Smooth muscle cell of the brain vasculature (primary cell): Measurements from ENCODE around the gene S100A12.
"Not testable (repeated sequence)": the region's sequence is repeated elsewhere in the genome, so short reads cannot be mapped to it uniquely, and the experiment has no call there.

Experiments used
- DNase-seq: peaks from one replicate; pipeline ENCODE4 v3.0.0-alpha.2; 2012; ENCODE audit warnings: low read depth, low spot score

Gene S100A12

DNA sequence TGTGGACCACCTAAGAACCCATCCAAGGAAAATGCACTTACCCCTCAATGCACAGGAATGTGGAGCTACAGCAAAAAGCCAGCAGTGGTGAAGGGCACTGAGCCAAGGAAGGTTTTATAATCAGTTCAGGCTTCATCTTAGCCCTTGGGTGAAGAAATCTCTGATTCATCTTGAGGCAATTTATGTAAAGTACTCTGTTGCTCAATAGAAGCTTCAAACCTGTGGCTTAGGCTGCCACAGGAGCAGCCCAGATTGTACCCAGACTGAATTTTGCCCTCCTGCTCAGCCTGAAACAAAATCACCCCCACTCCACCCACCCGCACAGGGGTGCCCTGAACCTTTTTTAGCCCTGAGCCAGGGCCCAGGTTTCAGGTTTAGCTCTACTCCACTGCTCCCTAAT is at the start of gene S100A12:
TSS of gene S100A12 (minus strand) at position 111 of the 400 bp plus-strand sequence. CDS start 1,029 bp downstream, outside the sequence.
- DNase-seq: no peak

DNA sequence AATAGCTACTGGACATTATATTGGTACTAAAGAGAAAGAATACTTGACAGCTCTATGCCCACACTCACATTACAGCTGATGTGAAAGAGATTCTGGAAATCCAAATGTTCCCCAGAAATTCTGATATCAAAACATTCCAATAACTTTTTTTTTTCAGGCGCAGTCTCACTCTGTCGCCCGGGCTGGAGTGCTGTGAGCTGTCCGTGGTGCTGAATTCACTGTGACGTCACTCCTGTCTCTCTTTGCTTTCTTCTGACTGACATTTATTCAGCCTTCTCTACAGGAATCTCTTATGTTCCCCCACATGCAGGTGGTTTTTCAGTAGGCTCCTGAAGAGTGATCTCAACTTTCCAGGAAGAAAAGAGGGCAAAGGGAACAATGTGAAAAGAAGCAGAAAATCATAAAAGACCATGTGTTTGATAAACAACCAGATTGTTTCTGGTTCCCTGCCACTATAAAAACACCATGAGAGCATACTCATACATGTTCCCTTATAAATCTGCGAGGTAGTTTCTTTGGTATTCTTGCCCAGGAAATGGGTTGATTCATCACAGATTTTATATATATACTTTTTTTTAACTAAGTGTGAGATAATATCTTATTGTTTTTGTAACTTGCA is 47.1 kb upstream of the S100A12 start:
- peak; percentile 7 for DNase-seq

DNA sequence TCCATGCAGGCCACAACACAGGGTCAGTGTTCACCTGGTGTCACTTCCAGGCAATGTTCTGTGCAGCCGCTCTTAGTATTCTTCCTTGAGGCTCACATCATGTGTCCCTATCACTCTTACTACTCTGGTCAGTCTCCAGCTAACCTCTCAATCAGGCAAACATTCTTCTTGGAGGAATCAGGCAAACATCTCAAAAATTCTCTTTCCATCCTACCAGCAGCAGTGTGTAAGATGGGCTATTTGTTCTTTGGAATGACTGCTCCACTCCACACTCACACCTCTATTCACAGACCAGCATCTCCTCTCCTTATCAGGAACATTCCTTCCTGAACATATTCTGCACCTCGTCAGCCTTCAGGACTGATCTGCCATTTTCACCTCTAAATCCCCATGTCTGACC is 44.9 kb upstream of the S100A12 start:
- no peak for DNase-seq

DNA sequence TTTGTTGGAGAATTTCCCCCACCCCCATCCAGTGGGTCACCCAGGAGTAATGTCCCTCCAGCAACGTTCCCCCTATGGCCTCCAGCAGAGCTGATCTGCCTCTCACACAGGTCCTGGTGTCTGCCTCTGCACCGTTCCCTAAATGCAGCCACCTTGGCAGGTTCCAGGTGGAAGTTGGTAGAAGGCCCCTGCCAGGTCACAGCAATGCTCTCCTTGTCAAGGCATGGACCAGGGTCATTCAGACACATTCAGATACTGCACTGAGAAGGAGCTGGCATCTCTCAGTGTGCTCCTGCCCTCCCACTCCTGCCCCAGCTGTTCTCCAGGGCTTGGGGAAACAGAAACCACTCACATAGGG is 44.0 kb upstream of the S100A12 start:
- DNase-seq: not testable (repeated sequence)

DNA sequence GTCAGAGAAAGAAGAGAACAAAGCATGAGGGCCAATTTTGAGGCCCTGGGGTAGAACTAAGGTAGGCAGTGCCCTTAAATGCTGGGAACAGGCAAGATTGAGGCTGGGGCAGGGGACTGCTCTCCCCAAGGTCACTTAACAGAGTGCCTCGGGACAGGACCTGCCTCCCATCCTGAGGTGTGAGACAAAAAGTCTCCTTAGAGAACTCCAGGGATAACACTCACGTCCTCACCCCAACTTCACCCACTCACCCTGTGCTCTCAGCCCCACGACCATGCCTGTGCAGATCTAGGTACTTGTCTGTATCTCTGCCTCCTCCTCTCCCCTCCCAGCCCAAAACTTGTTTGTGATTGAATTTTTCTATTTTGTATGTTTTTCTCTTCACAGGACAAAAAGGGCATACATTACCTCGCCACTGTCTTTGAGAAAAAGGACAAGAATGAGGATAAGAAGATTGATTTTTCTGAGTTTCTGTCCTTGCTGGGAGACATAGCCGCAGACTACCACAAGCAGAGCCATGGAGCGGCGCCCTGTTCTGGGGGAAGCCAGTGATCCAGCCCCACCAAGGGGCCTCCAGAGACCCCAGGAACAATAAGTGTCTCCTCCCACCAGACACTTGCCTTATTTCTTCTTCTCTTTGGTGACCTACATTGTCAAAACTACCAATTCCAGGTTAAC is 43.5 kb upstream of the S100A12 start:
- not testable (repeated sequence) for DNase-seq

DNA sequence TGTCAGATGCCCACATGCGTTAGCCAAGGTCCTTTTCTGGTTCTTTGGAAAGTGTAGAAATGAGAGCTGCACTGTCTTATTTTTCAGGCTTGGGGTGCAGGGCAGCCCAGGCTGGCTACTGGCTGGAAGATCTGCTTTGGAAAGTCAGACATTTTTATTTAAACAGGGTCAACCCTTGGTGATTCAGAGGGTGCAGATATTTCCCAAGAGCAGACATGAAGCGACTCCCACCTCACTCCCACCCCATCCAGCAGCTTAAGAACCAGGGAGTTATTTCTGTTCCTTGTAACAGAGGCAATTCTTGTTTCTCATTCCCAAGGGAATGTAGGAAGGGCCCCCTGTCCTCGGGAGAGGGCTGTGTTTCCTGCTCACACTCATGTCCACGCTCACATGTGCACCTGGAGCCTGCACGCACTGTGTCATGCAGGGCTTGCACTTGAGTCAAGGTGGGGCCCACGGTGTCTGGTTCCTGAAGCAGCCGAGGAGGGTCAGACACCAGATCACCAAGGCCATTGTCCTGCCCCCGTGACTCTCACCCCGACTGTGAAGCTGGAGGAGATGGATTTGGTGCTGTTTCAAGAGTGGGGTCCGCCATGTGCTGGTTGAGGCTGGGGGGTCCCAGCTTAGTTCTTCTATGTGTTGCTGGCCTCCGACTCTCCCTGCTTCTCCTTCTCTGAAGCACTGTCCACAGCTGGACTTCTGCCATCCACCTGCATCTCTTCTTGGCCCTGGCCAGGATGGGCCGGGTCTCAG is 41.9 kb upstream of the S100A12 start:
- no peak for DNase-seq

DNA sequence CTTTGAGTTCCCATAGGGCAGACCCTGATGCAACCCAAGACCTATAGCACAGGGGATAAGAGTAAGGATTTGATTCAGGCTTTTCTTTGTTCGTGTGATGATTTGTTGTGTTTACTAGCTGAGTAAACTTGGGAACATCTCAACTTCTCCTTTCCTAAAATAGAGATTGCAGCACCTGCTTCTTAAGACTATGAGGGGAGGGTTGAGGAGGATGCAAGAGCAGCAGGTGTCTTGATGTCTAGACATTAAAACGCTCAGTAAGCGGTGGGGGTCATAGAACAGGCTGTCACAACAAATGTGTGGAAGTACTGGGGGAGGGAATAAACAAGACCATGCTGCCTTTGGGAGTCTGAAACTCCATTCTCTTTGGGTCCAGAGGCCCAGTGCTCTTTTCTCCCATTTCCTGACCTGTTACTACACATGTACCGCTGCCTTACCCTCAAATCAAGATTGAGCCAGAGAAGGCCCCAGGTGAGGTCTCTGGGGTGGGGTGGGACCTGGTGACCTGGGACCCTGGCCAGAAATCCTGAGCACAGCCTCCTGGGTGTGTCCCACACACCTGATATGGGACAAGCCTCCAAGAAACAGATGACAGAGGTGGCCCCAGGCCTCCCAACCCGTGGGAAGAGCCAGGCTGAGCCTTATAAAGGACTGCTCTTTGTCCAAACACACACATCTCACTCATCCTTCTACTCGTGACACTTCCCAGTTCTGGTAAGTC is 40.6 kb upstream of the S100A12 start, which contains the start of gene S100A7A:
TSS of gene S100A7A (plus strand) at position 671 of the 721 bp plus-strand sequence. CDS start 1,563 bp downstream, outside the sequence.
- no peak for DNase-seq

DNA sequence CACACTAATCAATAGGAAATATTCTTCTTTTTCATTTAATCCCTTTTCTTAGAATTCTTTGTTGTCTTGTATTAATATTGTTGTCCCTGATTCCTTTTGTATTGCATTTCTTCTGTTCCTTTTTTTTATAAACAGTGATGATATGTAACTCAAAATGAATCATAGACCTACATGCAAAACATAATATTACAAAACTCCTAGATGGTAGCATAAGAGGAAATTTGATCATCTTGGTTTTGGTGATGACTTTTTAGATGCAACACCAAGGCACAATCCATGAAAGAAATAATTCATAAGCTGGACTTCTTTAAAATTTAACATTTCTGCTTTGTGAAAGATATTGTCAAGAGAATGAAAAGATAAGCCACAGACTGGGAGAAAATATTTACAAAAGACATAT is 38.5 kb upstream of the S100A12 start:
- not testable (repeated sequence) for DNase-seq

DNA sequence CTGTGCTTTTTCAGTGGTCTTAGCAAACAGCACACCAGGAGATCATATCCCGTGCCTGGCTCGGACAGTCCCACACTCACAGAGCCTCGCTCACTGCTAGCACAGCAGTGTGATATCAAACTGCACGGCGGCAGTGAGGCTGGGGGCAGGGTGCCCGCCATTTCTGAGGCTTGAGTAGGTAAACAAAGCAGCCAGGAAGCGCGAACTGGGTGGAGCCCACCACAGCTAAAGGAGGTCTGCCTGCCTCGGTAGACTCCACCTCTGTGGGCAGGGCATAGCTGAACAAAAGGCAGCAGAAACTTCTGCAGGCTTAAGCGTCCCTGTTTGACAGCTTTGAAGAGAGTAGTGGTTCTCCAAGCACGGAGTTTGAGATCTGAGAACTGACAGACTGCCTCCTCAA is 31.9 kb upstream of the S100A12 start:
- not testable (repeated sequence) for DNase-seq

DNA sequence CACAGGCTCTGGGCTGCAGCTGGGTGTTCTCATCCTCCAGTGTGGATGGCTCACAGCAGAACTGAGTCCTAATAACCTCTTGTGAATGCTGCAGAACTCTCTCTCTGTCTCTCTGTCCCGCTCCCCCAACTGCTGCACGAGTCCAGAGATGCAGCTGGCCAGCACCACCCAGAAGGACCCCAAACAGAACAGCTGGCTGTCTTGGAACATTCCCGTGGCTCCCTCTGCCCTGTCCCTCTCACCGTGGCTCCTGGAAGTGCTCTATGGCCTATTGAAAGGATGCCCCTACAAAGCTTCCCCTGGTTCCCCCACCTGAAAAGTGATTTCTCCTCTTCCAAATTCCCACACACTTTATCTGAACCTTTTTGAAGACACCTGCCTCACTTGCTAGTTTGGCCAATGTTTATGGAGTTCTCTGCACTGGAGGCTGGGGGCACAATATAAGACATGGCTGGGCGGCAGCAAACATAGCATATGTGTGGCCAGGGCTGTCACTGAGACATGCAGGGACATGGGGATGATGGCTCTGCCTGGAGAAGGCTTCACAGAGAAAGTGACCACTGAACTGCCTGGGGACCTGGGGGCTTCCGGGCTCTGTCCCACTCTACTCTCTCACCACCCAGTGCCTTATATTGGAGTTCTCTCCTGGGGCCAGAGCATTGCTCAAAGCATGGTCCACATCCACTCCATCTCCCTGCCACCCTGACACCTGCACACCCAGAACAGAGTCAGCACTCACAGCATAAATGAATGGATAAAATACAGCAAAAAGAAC is 30.6 kb upstream of the S100A12 start:
- DNase-seq: not testable (repeated sequence)

DNA sequence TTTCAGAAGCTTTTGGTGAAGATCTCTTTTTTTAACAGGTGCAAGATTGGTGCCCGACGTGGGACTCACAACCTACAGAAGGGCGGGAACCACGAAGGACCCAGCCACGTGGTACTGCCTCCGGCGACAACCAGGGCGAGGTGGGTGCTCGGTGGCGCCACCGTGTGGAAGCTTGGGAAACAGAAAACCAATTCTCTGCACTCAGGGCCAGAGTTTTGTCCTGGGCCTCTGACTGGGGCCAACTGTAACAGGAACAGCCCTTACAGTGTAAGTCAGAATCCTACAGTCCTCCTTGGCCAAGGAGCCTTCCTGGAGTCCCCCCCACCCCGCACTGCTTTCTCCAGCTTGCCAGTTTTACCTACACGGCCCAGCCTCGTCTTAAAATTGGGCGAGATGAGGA is 29.3 kb upstream of the S100A12 start:
- DNase-seq: no peak

DNA sequence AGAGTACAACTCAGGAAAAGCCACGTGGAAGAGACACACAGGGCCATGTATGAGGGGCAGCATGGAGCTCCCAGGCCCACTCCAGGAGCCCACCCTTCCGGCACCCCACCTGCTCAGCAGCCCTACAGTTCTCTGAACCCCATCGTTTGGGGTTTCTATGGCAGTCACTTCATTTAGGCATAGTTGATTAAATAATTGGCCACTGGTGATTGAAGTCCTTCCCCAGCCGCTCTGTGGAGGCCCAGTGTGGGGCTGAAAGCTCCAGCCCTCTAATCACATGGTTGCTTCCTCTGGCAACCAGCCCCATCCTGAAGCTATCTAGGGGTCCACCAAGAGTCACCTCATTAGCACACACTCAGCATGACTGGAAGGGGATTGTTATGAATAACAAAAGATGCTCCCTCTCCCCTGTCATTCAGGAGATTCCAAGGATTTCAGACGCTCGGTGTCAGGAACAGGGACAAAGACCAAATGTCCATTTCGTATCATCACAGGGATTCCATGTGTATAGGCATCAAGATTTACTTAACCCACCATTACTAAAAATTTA is 28.7 kb upstream of the S100A12 start:
- no peak for DNase-seq

DNA sequence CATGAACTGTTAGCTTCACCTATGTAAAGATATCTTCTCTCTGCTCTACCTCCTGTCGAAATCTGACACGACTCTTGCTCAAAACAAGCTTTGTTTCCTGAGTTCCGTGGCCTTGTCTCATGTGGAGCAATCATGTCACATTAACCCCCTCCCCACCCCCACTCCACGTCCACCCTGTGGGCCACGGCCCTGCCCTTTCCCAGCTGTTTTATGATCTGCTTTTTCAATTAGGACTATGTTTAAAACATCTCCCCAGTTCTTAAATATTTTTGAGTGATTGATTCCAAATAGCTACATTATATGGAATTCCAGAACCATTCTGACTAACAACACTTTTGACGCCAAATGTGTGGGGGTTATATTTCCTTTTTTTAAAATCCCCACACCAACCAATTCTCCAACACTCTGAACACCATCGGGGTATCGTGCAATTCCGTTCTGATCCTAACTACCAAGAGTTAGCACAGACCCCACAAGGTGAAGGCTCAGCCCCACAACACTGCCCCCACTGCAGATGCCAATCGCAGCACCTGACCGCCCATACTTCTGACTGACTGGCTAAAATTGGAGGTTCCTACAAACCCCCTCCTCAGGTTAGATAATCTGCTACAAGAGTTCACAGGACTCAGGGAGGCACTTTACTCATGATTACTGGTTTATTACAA is 28.1 kb upstream of the S100A12 start:
- no peak for DNase-seq

DNA sequence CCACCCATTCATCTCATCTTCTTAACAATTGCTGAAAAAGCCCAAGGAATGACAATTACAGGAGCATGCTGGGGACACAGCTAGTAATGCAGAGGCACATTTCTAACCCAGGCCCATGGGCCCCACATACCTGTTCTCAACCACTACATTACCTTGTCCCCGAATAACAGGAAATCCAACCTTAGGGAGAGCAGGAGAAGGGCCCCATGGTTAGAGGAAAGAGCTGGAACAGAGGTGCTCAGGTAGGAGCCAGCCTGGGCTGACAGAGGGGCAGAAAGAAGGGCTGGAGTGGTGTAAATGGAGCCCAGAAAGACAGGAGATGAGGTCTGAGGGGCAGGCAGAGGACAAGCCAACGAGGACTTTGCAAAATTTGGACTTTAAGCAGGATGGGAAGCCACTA is 26.8 kb upstream of the S100A12 start:
- DNase-seq: no peak

DNA sequence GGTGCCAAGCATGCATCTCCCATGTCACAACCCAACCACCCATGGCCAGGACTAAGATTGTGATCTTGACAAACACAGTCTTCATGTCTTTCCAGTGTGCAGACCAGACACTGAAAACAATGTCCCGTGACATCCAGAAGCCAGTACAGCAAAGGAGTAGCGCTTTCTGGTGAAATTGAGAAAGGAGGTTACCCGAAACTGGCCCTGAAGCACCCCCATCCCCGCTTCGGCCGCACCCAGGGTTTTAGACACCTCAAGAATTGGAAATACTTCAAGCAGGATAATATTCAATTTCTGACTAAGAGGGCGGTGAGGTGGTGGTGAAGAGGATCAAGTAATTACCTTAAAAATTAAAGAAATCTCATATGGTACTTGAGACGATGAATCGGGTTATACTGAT is 26.0 kb upstream of the S100A12 start:
- no peak for DNase-seq

DNA sequence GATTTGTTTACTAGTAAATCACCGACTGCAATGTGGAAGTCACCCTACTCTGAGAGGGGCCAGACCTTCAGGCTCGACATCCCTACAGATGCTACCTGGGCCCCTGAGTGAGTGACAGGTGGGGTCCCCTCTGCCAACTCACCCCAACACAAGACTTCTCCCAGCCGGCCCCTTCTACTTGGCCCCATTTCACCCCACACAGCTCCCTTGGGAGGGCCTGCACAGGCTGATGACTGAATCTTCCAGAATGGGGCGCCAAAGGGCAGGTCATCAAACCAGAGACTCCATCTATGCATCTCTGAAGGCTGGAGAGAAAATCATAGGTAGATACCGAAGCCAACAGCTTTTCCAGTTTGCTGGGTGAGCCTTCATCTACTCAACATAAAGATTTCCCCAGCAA is 24.8 kb upstream of the S100A12 start:
- no peak for DNase-seq

DNA sequence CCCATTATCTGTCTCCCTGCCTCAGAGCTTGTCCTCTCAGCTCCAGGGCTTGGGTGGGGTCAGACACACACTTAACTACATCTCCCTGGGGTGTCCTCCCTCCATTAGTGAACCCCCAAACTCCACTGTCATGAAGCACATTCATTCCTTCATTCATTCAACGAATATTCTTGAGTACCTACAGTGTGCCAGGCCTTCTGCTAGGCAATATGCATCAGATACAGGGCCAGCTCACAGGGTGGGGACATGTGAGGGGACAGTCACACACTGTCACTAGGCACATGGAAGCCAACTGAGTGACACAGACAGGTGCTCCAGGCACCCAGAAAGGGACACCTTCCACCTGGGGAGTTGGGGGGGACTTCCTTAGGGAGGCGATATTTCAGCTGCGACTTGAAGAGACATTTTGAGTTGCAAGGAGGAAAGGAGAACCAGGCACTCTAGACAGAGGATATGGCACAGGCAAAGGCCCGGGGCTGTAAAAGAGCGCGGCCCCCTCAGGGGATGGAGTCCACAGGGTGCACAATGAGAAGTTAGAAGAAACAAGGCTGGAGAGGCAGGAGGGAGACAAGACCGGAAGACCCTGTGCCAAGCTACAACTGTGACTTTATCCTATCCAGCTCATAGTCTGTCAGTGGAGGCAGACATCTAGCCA is 24.1 kb upstream of the S100A12 start:
- no peak for DNase-seq

DNA sequence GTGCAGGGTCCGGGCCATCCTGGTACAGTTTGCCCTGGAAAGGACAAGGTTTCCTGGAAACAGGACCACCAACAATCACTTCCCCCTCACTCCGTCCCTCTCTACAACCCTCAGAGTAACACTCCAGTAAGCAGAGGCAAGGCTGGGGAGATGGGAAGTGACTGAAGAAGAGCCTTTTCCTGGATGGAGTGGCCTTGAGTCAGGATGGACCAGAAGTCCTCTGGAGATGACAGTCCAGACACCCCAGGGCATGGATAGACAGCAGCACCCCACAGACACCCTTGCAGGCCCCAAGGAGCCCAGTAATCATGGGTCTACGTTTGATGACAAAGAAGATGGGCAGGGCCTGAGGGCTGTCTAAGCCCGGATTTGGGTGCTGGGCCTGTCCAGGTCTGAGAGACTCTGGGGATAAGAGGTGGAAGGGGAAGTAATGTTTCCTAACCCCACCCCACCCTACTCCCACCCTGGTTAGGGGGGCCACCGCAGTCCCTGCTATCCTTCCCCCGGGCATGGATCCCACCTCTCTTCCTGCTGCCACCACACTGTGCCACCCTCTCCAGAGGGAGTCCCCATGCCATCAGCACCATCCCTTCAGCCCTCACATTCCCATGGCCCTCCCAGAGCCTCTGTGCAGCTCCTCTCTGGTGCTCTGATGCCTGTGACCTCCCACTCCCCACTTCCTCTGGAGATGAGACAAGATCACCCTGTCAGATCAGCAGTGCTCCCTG is 22.7 kb upstream of the S100A12 start:
- DNase-seq: no peak
